Measurements from ENCODE around the gene KLHL7.

DNA sequence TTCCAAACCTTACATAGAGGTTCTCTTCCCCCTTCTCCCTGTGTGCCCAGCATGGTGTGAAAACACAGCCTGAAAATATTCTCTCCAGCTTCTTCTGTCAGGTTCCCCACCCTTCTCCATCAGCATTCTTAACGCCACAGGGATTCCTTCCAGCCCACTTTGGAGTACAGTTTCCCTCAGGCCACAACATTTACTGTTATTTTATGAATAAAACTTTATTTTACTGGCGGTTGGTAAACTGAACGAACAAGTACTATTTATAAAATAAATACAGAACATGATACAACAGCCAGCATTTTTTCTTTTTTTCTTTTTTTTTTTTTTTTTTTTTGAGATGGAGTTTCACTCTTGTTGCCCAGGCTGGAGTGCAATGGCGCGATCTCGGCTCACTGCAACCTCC lies 109.4 kb downstream of the KLHL7 start:
- TF ChIP-seq, protein P1, sequence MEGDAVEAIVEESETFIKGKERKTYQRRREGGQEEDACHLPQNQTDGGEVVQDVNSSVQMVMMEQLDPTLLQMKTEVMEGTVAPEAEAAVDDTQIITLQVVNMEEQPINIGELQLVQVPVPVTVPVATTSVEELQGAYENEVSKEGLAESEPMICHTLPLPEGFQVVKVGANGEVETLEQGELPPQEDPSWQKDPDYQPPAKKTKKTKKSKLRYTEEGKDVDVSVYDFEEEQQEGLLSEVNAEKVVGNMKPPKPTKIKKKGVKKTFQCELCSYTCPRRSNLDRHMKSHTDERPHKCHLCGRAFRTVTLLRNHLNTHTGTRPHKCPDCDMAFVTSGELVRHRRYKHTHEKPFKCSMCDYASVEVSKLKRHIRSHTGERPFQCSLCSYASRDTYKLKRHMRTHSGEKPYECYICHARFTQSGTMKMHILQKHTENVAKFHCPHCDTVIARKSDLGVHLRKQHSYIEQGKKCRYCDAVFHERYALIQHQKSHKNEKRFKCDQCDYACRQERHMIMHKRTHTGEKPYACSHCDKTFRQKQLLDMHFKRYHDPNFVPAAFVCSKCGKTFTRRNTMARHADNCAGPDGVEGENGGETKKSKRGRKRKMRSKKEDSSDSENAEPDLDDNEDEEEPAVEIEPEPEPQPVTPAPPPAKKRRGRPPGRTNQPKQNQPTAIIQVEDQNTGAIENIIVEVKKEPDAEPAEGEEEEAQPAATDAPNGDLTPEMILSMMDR (optimal IDR thresholded peaks at IDR 0.05 in 1 of 3, IDR thresholded peaks at IDR 0.05 in 1 of 3, conservative IDR thresholded peaks at IDR 0.05 in 1 of 3; ENCODE audit: extremely low read depth in 1 of 3, insufficient read depth in 2 of 3, low read length in 3 of 3), result no peak
- no peak for TF ChIP-seq EZH2 (IDR thresholded peaks at IDR 0.05; ENCODE audit: low read length)
